ENCODE results near the gene NCS1.

The NCS1 gene

DNA sequence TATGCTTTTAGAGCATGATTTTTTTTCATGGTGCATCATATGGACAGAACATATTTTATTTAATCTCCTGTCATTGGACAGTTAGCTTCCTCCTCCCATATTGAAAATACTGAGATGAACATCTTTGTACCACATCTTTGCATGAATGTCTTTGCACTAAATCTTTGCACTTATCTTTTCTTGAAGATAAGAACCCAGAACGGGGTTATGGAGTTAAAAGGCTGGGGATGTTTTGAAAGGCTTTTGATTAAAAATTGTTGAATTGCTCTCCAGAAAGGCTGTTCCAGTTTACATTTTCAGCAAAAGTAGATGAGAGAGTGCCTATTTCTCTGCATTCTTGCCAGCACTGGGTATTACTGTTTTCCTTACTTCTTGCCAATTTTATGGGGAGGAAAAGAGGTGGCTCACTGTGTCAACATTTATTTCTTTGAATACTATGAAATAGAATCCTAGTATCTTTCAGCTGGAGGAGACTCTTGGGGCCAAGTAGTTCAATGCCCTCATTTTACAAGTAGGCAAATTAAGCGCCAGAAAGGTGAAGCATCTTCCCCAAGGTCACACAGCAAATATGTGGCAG, 7.2 kb downstream of the NCS1 start:
- no peak for DNase-seq (ENCODE audit: insufficient read length)
- FAIRE-seq = no peak
- TF ChIP-seq TAF1 (IDR thresholded peaks at IDR 0.05; ENCODE audit: borderline replicate concordance, low read depth, low read length) = no peak
- TF ChIP-seq POLR2A (IDR thresholded peaks at IDR 0.05; ENCODE audit: low read depth, low read length) = no peak
- TF ChIP-seq POLR2AphosphoS5 (IDR thresholded peaks at IDR 0.05; ENCODE audit: low read depth, low read length) = no peak

DNA sequence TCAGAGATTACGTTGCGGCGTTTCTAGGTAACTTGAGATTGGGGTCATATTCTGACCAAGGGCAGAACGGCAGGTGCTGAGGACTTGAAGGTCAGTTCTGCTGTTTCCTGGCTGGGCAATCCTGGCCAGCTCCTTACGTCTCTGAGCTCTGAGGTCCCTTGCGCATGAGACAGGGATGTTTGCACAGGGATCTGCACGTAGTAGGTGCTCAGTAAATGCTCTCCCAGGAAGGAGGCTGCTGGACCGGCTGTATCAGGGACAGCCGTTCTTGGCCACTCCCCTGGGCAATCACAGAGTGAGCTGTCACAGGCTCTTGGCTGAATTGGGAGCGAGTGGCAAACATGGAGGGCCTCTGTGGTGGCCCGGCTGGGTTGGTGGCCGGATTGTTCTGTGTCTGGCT, 8.3 kb downstream of the NCS1 start:
- no peak for FAIRE-seq
- no peak for DNase-seq (ENCODE audit: insufficient read length)
- TF ChIP-seq POLR2A (IDR thresholded peaks at IDR 0.05; ENCODE audit: low read depth, low read length) (no peak), TAF1 (IDR thresholded peaks at IDR 0.05; ENCODE audit: borderline replicate concordance, low read depth, low read length) (no peak), POLR2AphosphoS5 (IDR thresholded peaks at IDR 0.05; ENCODE audit: low read depth, low read length) (no peak)

DNA sequence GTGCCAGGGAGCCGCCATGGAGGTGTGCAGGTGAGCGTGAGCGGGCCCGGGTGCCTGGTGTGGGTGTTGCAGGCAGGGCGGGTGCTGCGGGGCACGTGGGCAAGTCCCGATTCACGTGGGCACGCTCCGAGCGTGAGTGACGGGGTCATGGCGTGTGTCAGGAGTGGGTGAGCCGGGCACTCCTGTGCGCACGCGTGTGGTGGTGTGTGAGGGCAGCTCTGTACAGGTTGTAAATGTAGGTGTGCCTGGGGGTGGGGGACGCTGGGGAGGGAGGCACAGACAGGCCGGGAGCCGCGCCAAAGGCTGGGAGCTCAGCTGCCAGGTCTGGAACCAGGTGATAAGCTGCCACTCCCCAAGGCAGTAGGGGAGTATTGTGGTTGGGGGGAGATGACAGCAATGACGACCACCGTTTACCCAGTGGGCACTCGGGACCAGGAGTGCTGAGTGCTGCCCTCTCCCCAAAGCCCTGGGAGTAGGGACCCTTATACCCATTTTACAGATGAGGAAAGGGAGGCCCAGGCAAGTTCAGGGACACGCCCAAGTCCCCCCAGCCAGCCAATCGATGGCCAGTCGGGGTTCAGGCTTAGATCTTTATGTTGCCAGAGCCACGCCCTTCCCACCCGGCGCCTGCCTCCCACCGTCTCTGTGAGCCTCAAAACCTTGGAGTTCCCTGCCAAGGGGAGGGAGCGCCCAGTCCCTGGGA, 9.6 kb downstream of the NCS1 start:
- no peak for TF ChIP-seq POLR2AphosphoS5 (IDR thresholded peaks at IDR 0.05; ENCODE audit: low read depth, low read length)
- TF ChIP-seq POLR2A (IDR thresholded peaks at IDR 0.05; ENCODE audit: low read depth, low read length) = no peak
- no peak for TF ChIP-seq TAF1 (IDR thresholded peaks at IDR 0.05; ENCODE audit: borderline replicate concordance, low read depth, low read length)
- no peak for FAIRE-seq
- DNase-seq (ENCODE audit: insufficient read length) = no peak

DNA sequence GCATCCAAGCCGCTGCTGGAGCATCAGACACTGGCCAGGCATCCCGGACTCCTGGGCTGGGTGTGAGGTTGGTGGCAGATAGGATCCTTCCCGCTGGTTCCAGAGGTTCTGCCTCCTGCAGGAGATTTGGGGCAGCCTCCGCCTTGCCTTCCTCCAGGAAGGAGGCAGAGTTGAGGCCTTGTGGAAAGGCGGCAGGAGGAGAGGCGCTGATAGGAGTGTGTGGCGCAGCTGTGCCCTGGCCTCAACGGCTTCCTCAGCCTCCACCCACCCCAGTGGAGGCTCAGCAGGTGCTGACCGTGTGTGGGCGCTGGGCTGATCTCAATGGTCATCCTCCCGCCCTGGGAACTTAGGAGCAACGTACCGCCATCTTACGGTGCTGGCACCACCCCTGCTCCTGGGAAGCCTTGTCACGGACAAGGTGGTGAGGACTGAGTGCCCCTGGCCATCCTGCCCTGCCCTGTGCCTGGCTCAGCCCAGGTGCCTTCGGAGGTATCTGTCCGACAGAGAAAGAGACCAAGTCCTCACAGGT, 10.2 kb downstream of the NCS1 start:
- no peak for DNase-seq (ENCODE audit: insufficient read length)
- TF ChIP-seq TAF1 (IDR thresholded peaks at IDR 0.05; ENCODE audit: borderline replicate concordance, low read depth, low read length) = no peak
- no peak for FAIRE-seq

DNA sequence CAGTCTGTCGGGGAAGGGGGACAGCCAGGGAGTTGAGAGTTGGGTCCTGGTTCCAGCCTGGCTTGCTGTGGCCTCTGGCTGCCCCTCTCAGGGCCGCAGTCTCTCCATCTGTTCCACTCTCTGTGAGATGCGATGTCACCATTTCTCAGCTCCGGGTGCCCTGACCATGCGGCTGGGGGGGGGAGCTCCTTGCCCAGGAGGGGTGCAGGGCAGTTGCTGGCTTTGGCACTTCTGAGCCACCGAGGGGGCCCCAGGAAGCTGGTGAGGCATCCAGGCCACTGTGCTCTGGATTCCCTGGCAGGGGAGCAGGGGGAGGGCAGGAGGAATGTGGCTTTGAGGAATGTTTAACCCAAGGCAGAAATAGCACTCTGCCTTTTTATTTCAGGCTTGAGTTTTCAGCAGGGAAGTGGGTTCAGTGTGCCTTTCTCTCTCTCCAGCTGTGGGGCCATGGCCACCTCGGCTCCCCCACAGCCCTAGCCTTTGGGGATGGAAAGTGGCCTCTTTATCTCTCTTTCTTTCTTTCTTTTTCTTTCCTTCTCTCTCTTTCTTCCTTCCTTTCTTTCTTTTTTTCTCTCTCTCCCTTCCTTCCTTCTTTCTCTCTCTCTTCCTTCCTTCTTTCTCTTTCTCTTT, 11.0 kb downstream of the NCS1 start:
- DNase-seq (ENCODE audit: insufficient read length) (no peak), FAIRE-seq (no peak)
- no peak for TF ChIP-seq TAF1 (IDR thresholded peaks at IDR 0.05; ENCODE audit: borderline replicate concordance, low read depth, low read length)

- FAIRE-seq = no peak
- TF ChIP-seq TAF1 (IDR thresholded peaks at IDR 0.05; ENCODE audit: borderline replicate concordance, low read depth, low read length) = no peak
- TF ChIP-seq POLR2A (IDR thresholded peaks at IDR 0.05; ENCODE audit: low read depth, low read length) = no peak
- TF ChIP-seq POLR2AphosphoS5 (IDR thresholded peaks at IDR 0.05; ENCODE audit: low read depth, low read length) = no peak
- DNase-seq (ENCODE audit: insufficient read length) = no peak
Measured at GRCh38 chr9:130185017-130185416, 12.8 kb downstream of the NCS1 start.

- DNase-seq (ENCODE audit: insufficient read length) = no peak
- TF ChIP-seq POLR2AphosphoS5 (IDR thresholded peaks at IDR 0.05; ENCODE audit: low read depth, low read length) (no peak), TAF1 (IDR thresholded peaks at IDR 0.05; ENCODE audit: borderline replicate concordance, low read depth, low read length) (no peak), POLR2A (IDR thresholded peaks at IDR 0.05; ENCODE audit: low read depth, low read length) (no peak)
- FAIRE-seq = no peak
Measured at GRCh38 chr9:130185490-130186031, 13.4 kb downstream of the NCS1 start.

GRCh38 chr9:130186051-130186450, 13.8 kb downstream of the NCS1 start:
- FAIRE-seq (no peak), DNase-seq (ENCODE audit: insufficient read length) (no peak)
- no peak for TF ChIP-seq POLR2A (IDR thresholded peaks at IDR 0.05; ENCODE audit: low read depth, low read length)
- no peak for TF ChIP-seq POLR2AphosphoS5 (IDR thresholded peaks at IDR 0.05; ENCODE audit: low read depth, low read length)
- no peak for TF ChIP-seq TAF1 (IDR thresholded peaks at IDR 0.05; ENCODE audit: borderline replicate concordance, low read depth, low read length)

DNA sequence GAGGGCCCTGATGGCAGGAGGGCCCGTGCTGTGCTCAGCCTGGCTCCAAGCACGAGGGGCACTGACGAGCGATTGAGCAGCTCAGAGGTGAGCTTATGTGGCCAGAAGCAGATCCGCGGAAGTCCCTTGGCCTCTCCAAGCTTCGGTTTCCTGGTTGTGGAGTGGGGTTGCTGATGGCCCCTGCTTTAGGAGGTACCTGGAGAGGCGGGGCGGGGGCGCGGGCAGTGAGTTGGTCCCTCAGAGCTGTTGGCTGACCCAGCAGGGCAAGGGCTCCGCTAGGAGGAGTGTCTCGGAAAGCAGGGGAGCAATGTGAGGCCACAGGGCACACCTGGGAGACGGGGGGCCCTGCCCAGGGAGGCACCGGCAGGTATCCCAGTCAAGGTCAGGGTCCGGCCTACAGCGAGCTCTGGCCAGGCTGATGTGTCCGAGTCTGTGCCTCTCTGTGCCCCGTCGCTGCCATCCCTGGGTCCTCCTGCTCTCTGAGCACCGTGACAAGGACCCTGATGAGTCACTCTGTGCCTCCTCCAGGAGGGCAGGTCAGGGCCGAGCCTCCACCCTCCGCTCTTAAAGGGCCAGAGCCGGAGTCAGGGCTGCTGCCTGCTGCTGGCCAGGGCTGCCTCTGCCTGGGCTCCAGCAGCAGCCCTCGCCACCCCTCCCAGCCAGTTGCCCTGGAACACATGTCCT, 14.8 kb downstream of the NCS1 start:
- no peak for DNase-seq (ENCODE audit: insufficient read length)
- TF ChIP-seq POLR2A (IDR thresholded peaks at IDR 0.05; ENCODE audit: low read depth, low read length) = no peak
- TF ChIP-seq POLR2AphosphoS5 (IDR thresholded peaks at IDR 0.05; ENCODE audit: low read depth, low read length) = no peak
- TF ChIP-seq TAF1 (IDR thresholded peaks at IDR 0.05; ENCODE audit: borderline replicate concordance, low read depth, low read length) = no peak
- FAIRE-seq = no peak

DNA sequence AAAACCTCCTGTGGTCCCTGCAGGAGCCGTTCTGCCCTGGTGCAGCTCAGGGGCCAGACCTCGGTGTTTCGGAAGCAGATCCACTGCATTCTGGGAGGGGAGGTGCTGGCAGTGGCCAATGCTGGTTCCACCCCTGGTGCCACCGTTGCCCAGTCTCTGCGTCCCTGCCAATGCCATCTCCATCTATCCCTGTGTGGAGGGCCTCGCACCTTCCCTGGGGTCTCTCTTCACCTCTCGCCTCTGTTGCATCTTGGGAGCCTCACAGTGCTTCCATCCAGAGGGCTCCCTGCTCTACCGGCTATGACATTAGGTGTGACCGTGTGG, 15.3 kb downstream of the NCS1 start:
- TF ChIP-seq POLR2A (IDR thresholded peaks at IDR 0.05; ENCODE audit: low read depth, low read length) (no peak), TAF1 (IDR thresholded peaks at IDR 0.05; ENCODE audit: borderline replicate concordance, low read depth, low read length) (no peak), POLR2AphosphoS5 (IDR thresholded peaks at IDR 0.05; ENCODE audit: low read depth, low read length) (no peak)
- no peak for FAIRE-seq
- DNase-seq (ENCODE audit: insufficient read length) = no peak

GRCh38 chr9:130188860-130189481, 16.8 kb downstream of the NCS1 start:
- no peak for TF ChIP-seq POLR2A (IDR thresholded peaks at IDR 0.05; ENCODE audit: low read depth, low read length)
- no peak for TF ChIP-seq TAF1 (IDR thresholded peaks at IDR 0.05; ENCODE audit: borderline replicate concordance, low read depth, low read length)
- TF ChIP-seq POLR2AphosphoS5 (IDR thresholded peaks at IDR 0.05; ENCODE audit: low read depth, low read length) = no peak
- DNase-seq (ENCODE audit: insufficient read length) (no peak), FAIRE-seq (no peak)

Data from GM12892 (cell line).